Glutamatergic neuron (in vitro differentiated cells): ENCODE data around the gene FGF7. TPM values are rescaled to one million over a fixed set of nuclear protein-coding genes. Genes with fewer than 3 reads are reported as not detected.
A peak's percentile ranks its signal among the peaks of the same experiment; 100 is the strongest.

ENCODE experiments used
- DNase-seq: peaks from one replicate; pipeline ENCODE4 v3.0.0; 2022
- H3K27ac Mint-ChIP-seq: one replicate; pipeline ENCODE4 v1.8.0; 2020; ENCODE audit warnings: mild to moderate bottlenecking, mixed read lengths, inconsistent platforms; ENCODE audit not compliant: unreplicated experiment
- H3K27me3 Mint-ChIP-seq: one replicate; pipeline ENCODE4 v1.8.0; 2020; ENCODE audit warnings: mild to moderate bottlenecking, moderate library complexity, mixed read lengths, inconsistent platforms; ENCODE audit not compliant: unreplicated experiment
- H3K36me3 Mint-ChIP-seq: one replicate; pipeline ENCODE4 v1.8.0; 2020; ENCODE audit warnings: mild to moderate bottlenecking, mixed read lengths, inconsistent platforms; ENCODE audit not compliant: unreplicated experiment
- H3K4me1 Mint-ChIP-seq: one replicate; pipeline ENCODE4 v1.8.0; 2020; ENCODE audit warnings: mild to moderate bottlenecking, low read depth, mixed read lengths, inconsistent platforms; ENCODE audit not compliant: unreplicated experiment
- H3K4me3 Mint-ChIP-seq: one replicate; pipeline ENCODE4 v1.8.0; 2020; ENCODE audit warnings: mild to moderate bottlenecking, mixed read lengths, inconsistent platforms; ENCODE audit not compliant: unreplicated experiment
- H3K9me3 Mint-ChIP-seq: one replicate; pipeline ENCODE4 v1.8.0; 2020; ENCODE audit warnings: mild to moderate bottlenecking, moderate library complexity, mixed read lengths, inconsistent platforms; ENCODE audit not compliant: unreplicated experiment
- total RNA-seq: library from RNA; stranded (reverse); fragmentation: NEBNext Ultra II Directional; extraction: Animal tissue kit (Norgen Biotek cat#: 25700); gene quantifications from one replicate; pipeline ENCODE4 v1.2.1, GENCODE V29; 2021; ENCODE audit not compliant: unreplicated experiment
- TF ChIP-seq, protein P1 (sequence below): fragments of 200-600 bp; sonication (generic); IDR thresholded peaks from one replicate; pipeline ENCODE4 v1.5.0; 2021; ENCODE audit not compliant: partially characterized antibody, unreplicated experiment

Gene FGF7
- total RNA-seq, 1 donor from 2014 or later = 0.07 TPM

- peaks cover 1% of the 10 kb centered on the region for H3K9me3 Mint-ChIP-seq
- no peaks in the 10 kb centered on the region for H3K27me3 Mint-ChIP-seq
- TF ChIP-seq, protein P1, sequence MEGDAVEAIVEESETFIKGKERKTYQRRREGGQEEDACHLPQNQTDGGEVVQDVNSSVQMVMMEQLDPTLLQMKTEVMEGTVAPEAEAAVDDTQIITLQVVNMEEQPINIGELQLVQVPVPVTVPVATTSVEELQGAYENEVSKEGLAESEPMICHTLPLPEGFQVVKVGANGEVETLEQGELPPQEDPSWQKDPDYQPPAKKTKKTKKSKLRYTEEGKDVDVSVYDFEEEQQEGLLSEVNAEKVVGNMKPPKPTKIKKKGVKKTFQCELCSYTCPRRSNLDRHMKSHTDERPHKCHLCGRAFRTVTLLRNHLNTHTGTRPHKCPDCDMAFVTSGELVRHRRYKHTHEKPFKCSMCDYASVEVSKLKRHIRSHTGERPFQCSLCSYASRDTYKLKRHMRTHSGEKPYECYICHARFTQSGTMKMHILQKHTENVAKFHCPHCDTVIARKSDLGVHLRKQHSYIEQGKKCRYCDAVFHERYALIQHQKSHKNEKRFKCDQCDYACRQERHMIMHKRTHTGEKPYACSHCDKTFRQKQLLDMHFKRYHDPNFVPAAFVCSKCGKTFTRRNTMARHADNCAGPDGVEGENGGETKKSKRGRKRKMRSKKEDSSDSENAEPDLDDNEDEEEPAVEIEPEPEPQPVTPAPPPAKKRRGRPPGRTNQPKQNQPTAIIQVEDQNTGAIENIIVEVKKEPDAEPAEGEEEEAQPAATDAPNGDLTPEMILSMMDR = no peak
- no peaks in the 10 kb centered on the region for H3K36me3 Mint-ChIP-seq
- DNase-seq = no peak
- no peak overlapping the region for H3K27ac Mint-ChIP-seq
- no peak overlapping the region for H3K4me3 Mint-ChIP-seq
- no peaks in the 10 kb centered on the region for H3K4me1 Mint-ChIP-seq
These were observed 7.9 kb upstream of the FGF7 start for GRCh38 chr15:49415149-49415548.

- DNase-seq = no peak
- Mint-ChIP-seq H3K27me3 (no peaks in the 10 kb centered on the region), H3K4me3 (no peak overlapping the region), H3K4me1 (no peaks in the 10 kb centered on the region), H3K9me3 (peaks cover 1% of the 10 kb centered on the region), H3K27ac (no peak overlapping the region), H3K36me3 (no peaks in the 10 kb centered on the region)
- TF ChIP-seq, protein P1 = no peak
These were observed 7.4 kb upstream of the FGF7 start for GRCh38 chr15:49415638-49416037.

- Mint-ChIP-seq H3K9me3 (peaks cover 3% of the 10 kb centered on the region), H3K27me3 (no peaks in the 10 kb centered on the region), H3K27ac (no peak overlapping the region), H3K4me1 (peaks cover 2% of the 10 kb centered on the region), H3K4me3 (no peak overlapping the region), H3K36me3 (no peaks in the 10 kb centered on the region)
- DNase-seq = no peak
- TF ChIP-seq, protein P1 = no peak
These were observed 4.2 kb upstream of the FGF7 start for GRCh38 chr15:49418811-49419210.

- Mint-ChIP-seq H3K27ac (no peak overlapping the region), H3K36me3 (no peaks in the 10 kb centered on the region), H3K4me1 (peaks cover 2% of the 10 kb centered on the region), H3K4me3 (no peak overlapping the region), H3K9me3 (peaks cover 3% of the 10 kb centered on the region), H3K27me3 (no peaks in the 10 kb centered on the region)
- TF ChIP-seq, protein P1 = peak; percentile 86
- DNase-seq = no peak
These were observed 1.1 kb upstream of the FGF7 start for GRCh38 chr15:49421991-49422390.

GRCh38 chr15:49423901-49424550 lies 984 bp downstream of the FGF7 start:
- H3K27ac Mint-ChIP-seq = no peak overlapping the region
- H3K36me3 Mint-ChIP-seq = no peaks in the 10 kb centered on the region
- H3K9me3 Mint-ChIP-seq = peaks cover 3% of the 10 kb centered on the region
- H3K4me3 Mint-ChIP-seq = no peak overlapping the region
- DNase-seq = no peak
- TF ChIP-seq, protein P1 = no peak
- H3K27me3 Mint-ChIP-seq = no peaks in the 10 kb centered on the region
- H3K4me1 Mint-ChIP-seq = peaks cover 2% of the 10 kb centered on the region
